Trophoblast cell (in vitro differentiated cells and primary cell): Measurements from ENCODE around the gene ANKRD45.

Experiments used
- DNase-seq, 2 donors: peaks; one replicate each; pipeline ENCODE4 v3.0.0-alpha.2; 2016
- H2AFZ ChIP-seq: 2 replicates; pipeline ENCODE4 v1.6.1; 2013; ENCODE audit warnings: low read length, moderate library complexity, mild to moderate bottlenecking; ENCODE audit not compliant: insufficient read depth, poor library complexity
- H2AK5ac ChIP-seq: 2 replicates; pipeline ENCODE4 v1.6.1; 2013; ENCODE audit warnings: mild to moderate bottlenecking, low read length
- H2BK120ac ChIP-seq: 2 replicates; pipeline ENCODE4 v1.6.1; 2013; ENCODE audit warnings: low read length, mild to moderate bottlenecking, moderate library complexity; ENCODE audit not compliant: insufficient read depth, poor library complexity
- H2BK12ac ChIP-seq: 2 replicates; pipeline ENCODE4 v1.6.1; 2013; ENCODE audit warnings: mild to moderate bottlenecking, low read length, moderate library complexity
- H2BK5ac ChIP-seq: 2 replicates; pipeline ENCODE4 v1.6.1; 2013; ENCODE audit warnings: low read length, low read depth, moderate library complexity, mild to moderate bottlenecking; ENCODE audit not compliant: poor library complexity
- H3K14ac ChIP-seq: 2 replicates; pipeline ENCODE4 v1.6.1; 2013; ENCODE audit warnings: mild to moderate bottlenecking, low read length
- H3K18ac ChIP-seq: 2 replicates; pipeline ENCODE4 v1.6.1; 2013; ENCODE audit warnings: mild to moderate bottlenecking, low read length
- H3K23ac ChIP-seq: 2 replicates; pipeline ENCODE4 v1.6.1; 2013; ENCODE audit warnings: low read length
- H3K27ac ChIP-seq: 2 replicates; pipeline ENCODE4 v1.5.1; 2013; ENCODE audit warnings: low read depth, mild to moderate bottlenecking, inconsistent platforms, low read length, moderate library complexity
- H3K27me3 ChIP-seq: 2 replicates; pipeline ENCODE4 v1.6.1; 2013; ENCODE audit warnings: inconsistent platforms, mild to moderate bottlenecking, low read length, moderate library complexity; ENCODE audit not compliant: insufficient read depth
- H3K36me3 ChIP-seq, 2 experiments: 1 replicate in 1 of 2; 2 replicates in 1 of 2; pipeline ENCODE4 v1.6.1; 2013; ENCODE audit warnings: low read length in 2 of 2, mild to moderate bottlenecking in 2 of 2, moderate library complexity in 1 of 2; ENCODE audit not compliant: insufficient read depth in 2 of 2, control insufficient read depth in 1 of 2
- H3K4ac ChIP-seq: 2 replicates; pipeline ENCODE4 v1.6.1; 2013; ENCODE audit warnings: low read depth, mild to moderate bottlenecking, low read length, moderate library complexity
- H3K4me1 ChIP-seq, 2 experiments: 1 replicate in 1 of 2; 2 replicates in 1 of 2; pipeline ENCODE4 v1.6.1; 2013; ENCODE audit warnings: low read length in 2 of 2, mild to moderate bottlenecking in 2 of 2, moderate library complexity in 1 of 2; ENCODE audit not compliant: insufficient read depth in 2 of 2, control insufficient read depth in 1 of 2
- H3K4me2 ChIP-seq: 2 replicates; pipeline ENCODE4 v1.6.1; 2013; ENCODE audit warnings: inconsistent platforms, mild to moderate bottlenecking, low read length, moderate library complexity
- H3K4me3 ChIP-seq: 2 replicates; pipeline ENCODE4 v1.5.1; 2013; ENCODE audit warnings: mild to moderate bottlenecking, low read depth, low read length, inconsistent platforms
- H3K79me1 ChIP-seq: one replicate; pipeline ENCODE4 v1.6.1; 2013; ENCODE audit warnings: low read length
- H3K79me2 ChIP-seq: 2 replicates; pipeline ENCODE4 v1.6.1; 2013; ENCODE audit warnings: low read length, mild to moderate bottlenecking; ENCODE audit not compliant: control insufficient read depth, insufficient read depth, poor library complexity
- H3K9ac ChIP-seq: 2 replicates; pipeline ENCODE4 v1.6.1; 2013; ENCODE audit warnings: mild to moderate bottlenecking, low read length
- H3K9me3 ChIP-seq: 2 replicates; pipeline ENCODE4 v1.6.1; 2013; ENCODE audit warnings: low read depth, mild to moderate bottlenecking, control low read depth, inconsistent platforms, low read length; ENCODE audit not compliant: insufficient read depth
- H4K12ac ChIP-seq: 2 replicates; pipeline ENCODE4 v1.6.1; 2013; ENCODE audit warnings: low read depth, mild to moderate bottlenecking, low read length, moderate library complexity
- H4K8ac ChIP-seq: 2 replicates; pipeline ENCODE4 v1.6.1; 2013; ENCODE audit warnings: low read depth, mild to moderate bottlenecking, low read length, moderate library complexity
- H4K91ac ChIP-seq: one replicate; pipeline ENCODE4 v1.6.1; 2013; ENCODE audit warnings: low read depth, mild to moderate bottlenecking, low read length, moderate library complexity
- WGBS: extraction: QIAGEN DNeasy Blood & Tissue Kit; methylation state at CpG from one replicate; pipeline ENCODE4 v1.1.7; 2013; ENCODE audit warnings: missing lambda C conversion rate; ENCODE audit not compliant: insufficient read length, insufficient coverage; ENCODE audit errors: extremely low coverage; 5-methylcytosine and 5-hydroxymethylcytosine counted together

The ANKRD45 gene

GRCh38 chr1:173581383-173582079 lies 88.1 kb downstream of the ANKRD45 start:
- no peak overlapping the region for H4K8ac ChIP-seq
- H2BK12ac ChIP-seq = no peak overlapping the region
- H3K4me2 ChIP-seq = no peak overlapping the region
- H4K12ac ChIP-seq = no peak overlapping the region
- no peaks in the 10 kb centered on the region for H3K9me3 ChIP-seq
- no peak overlapping the region for H4K91ac ChIP-seq
- H2AK5ac ChIP-seq = no peak overlapping the region
- H3K79me1 ChIP-seq = no peaks in the 10 kb centered on the region
- WGBS = no CpG with 5 or more reads among the region's 1 CpG
- no peak overlapping the region for H3K18ac ChIP-seq
- H2BK120ac ChIP-seq = no peak overlapping the region
- H3K36me3 ChIP-seq = no peaks in the 10 kb centered on the region
- H3K79me2 ChIP-seq = no peaks in the 10 kb centered on the region
- H2AFZ ChIP-seq = no peak overlapping the region
- H3K27ac ChIP-seq = no peak overlapping the region
- H3K14ac ChIP-seq = no peak overlapping the region
- no peak for DNase-seq
- H3K4me3 ChIP-seq = no peak overlapping the region
- no peak overlapping the region for H3K23ac ChIP-seq
- no peak overlapping the region for H3K4ac ChIP-seq
- H3K27me3 ChIP-seq = no peaks in the 10 kb centered on the region
- H3K4me1 ChIP-seq = no peaks in the 10 kb centered on the region
- H2BK5ac ChIP-seq = no peak overlapping the region
- no peak overlapping the region for H3K9ac ChIP-seq

- Histone ChIP-seq H3K4ac (no peak overlapping the region), H3K23ac (no peak overlapping the region), H2AK5ac (no peak overlapping the region), H3K18ac (no peak overlapping the region), H3K79me2 (no peaks in the 10 kb centered on the region), H3K9ac (no peak overlapping the region), H3K14ac (no peak overlapping the region), H4K91ac (no peak overlapping the region), H2AFZ (no peak overlapping the region), H2BK120ac (no peak overlapping the region), H3K79me1 (no peaks in the 10 kb centered on the region), H3K27me3 (no peaks in the 10 kb centered on the region), H3K36me3 (no peaks in the 10 kb centered on the region), H2BK5ac (no peak overlapping the region), H3K4me2 (no peak overlapping the region), H3K4me3 (no peak overlapping the region), H4K12ac (no peak overlapping the region), H3K4me1 (no peaks in the 10 kb centered on the region), H4K8ac (no peak overlapping the region), H3K9me3 (no peaks in the 10 kb centered on the region), H3K27ac (no peak overlapping the region), H2BK12ac (no peak overlapping the region)
- no peak for DNase-seq
- WGBS = no CpG with 5 or more reads among the region's 3 CpGs
These were observed 89.0 kb downstream of the ANKRD45 start for GRCh38 chr1:173580658-173581057.

DNA sequence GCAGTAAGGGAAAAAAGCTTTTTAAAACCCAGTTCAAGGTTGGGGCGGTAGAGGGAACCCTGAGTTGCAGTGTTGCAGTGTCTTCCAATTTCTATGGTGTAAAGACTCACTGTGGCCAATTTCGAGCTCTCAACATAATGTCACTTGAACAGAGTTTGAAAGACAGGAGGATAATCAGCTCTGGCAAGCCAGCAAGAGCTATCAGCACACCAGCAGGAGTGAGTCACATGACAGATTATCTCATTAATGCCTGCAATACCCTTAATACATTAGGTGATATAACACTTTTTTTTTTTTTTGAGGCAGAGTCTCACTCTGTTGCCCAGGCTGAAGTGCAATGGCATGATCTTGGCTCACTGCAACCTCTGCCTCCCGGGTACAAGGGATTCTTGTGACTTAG lies 89.6 kb downstream of the ANKRD45 start:
- H3K27me3 ChIP-seq = no peaks in the 10 kb centered on the region
- no peak overlapping the region for H3K14ac ChIP-seq
- no peaks in the 10 kb centered on the region for H3K4me1 ChIP-seq
- H3K9me3 ChIP-seq = no peaks in the 10 kb centered on the region
- no peak overlapping the region for H2BK120ac ChIP-seq
- H4K12ac ChIP-seq = no peak overlapping the region
- no peak overlapping the region for H2BK12ac ChIP-seq
- H3K36me3 ChIP-seq = no peaks in the 10 kb centered on the region
- no peak overlapping the region for H2BK5ac ChIP-seq
- H3K9ac ChIP-seq = no peak overlapping the region
- H2AK5ac ChIP-seq = no peak overlapping the region
- H3K4ac ChIP-seq = no peak overlapping the region
- H3K23ac ChIP-seq = no peak overlapping the region
- no peak overlapping the region for H3K4me3 ChIP-seq
- H3K4me2 ChIP-seq = no peak overlapping the region
- H3K79me2 ChIP-seq = no peaks in the 10 kb centered on the region
- H2AFZ ChIP-seq = no peak overlapping the region
- H3K27ac ChIP-seq = no peak overlapping the region
- no CpG with 5 or more reads among the region's 3 CpGs for WGBS
- H3K18ac ChIP-seq = no peak overlapping the region
- H3K79me1 ChIP-seq = no peaks in the 10 kb centered on the region
- peak in 1 of 2 donors; percentile 10 for DNase-seq
- no peak overlapping the region for H4K91ac ChIP-seq
- H4K8ac ChIP-seq = no peak overlapping the region

- H3K23ac ChIP-seq = no peak overlapping the region
- no peak overlapping the region for H3K4me2 ChIP-seq
- no peak overlapping the region for H3K27ac ChIP-seq
- DNase-seq = no peak
- no peak overlapping the region for H3K9ac ChIP-seq
- no peaks in the 10 kb centered on the region for H3K27me3 ChIP-seq
- H3K4me1 ChIP-seq = no peaks in the 10 kb centered on the region
- no peak overlapping the region for H4K91ac ChIP-seq
- WGBS = no CpG with 5 or more reads among the region's 4 CpGs
- no peak overlapping the region for H3K14ac ChIP-seq
- H2BK5ac ChIP-seq = no peak overlapping the region
- no peaks in the 10 kb centered on the region for H3K9me3 ChIP-seq
- no peaks in the 10 kb centered on the region for H3K36me3 ChIP-seq
- no peak overlapping the region for H4K12ac ChIP-seq
- no peaks in the 10 kb centered on the region for H3K79me1 ChIP-seq
- no peak overlapping the region for H2AK5ac ChIP-seq
- H2AFZ ChIP-seq = no peak overlapping the region
- no peak overlapping the region for H4K8ac ChIP-seq
- H3K4ac ChIP-seq = no peak overlapping the region
- no peak overlapping the region for H3K4me3 ChIP-seq
- no peak overlapping the region for H3K18ac ChIP-seq
- H2BK12ac ChIP-seq = no peak overlapping the region
- H3K79me2 ChIP-seq = no peaks in the 10 kb centered on the region
- H2BK120ac ChIP-seq = no peak overlapping the region
These were observed 96.1 kb downstream of the ANKRD45 start for GRCh38 chr1:173573596-173573995.
